Stimulated activated CD4-positive, alpha-beta T cell treated with anti-CD3 and anti-CD28 coated beads, Interleukin-1b, Interleukin-23, amount 100 ng/mL, for 48 hours (primary cell): ENCODE measurements around the gene ZSWIM2.
"Not testable (repeated sequence)": the region's sequence is repeated elsewhere in the genome, so short reads cannot be mapped to it uniquely, and the experiment has no call there.

Source experiments
- DNase-seq: peaks from one replicate; pipeline ENCODE4 v3.0.0-alpha.2; 2020

ZSWIM2 gene

GRCh38 chr2:186848873-186849578 is at the start of gene ZSWIM2:
ZSWIM2 (minus strand) TSS chr2:186849170; CDS start chr2:186849130, 40 bp downstream.
- DNase-seq, result peak; percentile 39

GRCh38 chr2:186896220-186896619 is 47.2 kb upstream of the ZSWIM2 start:
- DNase-seq, result not testable (repeated sequence)

- DNase-seq, result no peak
Measured at GRCh38 chr2:186895451-186895850, 46.5 kb upstream of the ZSWIM2 start.

GRCh38 chr2:186894478-186894877 is 45.5 kb upstream of the ZSWIM2 start:
- no peak for DNase-seq

- no peak for DNase-seq
Measured at GRCh38 chr2:186892821-186893220, 43.9 kb upstream of the ZSWIM2 start.

- no peak for DNase-seq
Measured at GRCh38 chr2:186891185-186891621, 42.2 kb upstream of the ZSWIM2 start.

GRCh38 chr2:186889101-186889879 is 40.3 kb upstream of the ZSWIM2 start:
- DNase-seq, result no peak

- DNase-seq, result no peak
Measured at GRCh38 chr2:186887107-186888090, 38.4 kb upstream of the ZSWIM2 start.

- DNase-seq, result no peak
Measured at GRCh38 chr2:186884587-186884986, 35.6 kb upstream of the ZSWIM2 start.

- DNase-seq, result no peak
Measured at GRCh38 chr2:186883666-186884065, 34.7 kb upstream of the ZSWIM2 start.

GRCh38 chr2:186882511-186883071 is 33.6 kb upstream of the ZSWIM2 start:
- DNase-seq, result no peak

GRCh38 chr2:186881660-186882059 is 32.7 kb upstream of the ZSWIM2 start:
- no peak for DNase-seq

- DNase-seq, result no peak
Measured at GRCh38 chr2:186879312-186879711, 30.3 kb upstream of the ZSWIM2 start.

- DNase-seq, result no peak
Measured at GRCh38 chr2:186874713-186875112, 25.7 kb upstream of the ZSWIM2 start.

- DNase-seq, result no peak
Measured at GRCh38 chr2:186871881-186872280, 22.9 kb upstream of the ZSWIM2 start.

- DNase-seq, result no peak
Measured at GRCh38 chr2:186868344-186868743, 19.4 kb upstream of the ZSWIM2 start.

- DNase-seq, result no peak
Measured at GRCh38 chr2:186862869-186863709, 14.1 kb upstream of the ZSWIM2 start.

GRCh38 chr2:186855216-186855615 is 6.2 kb upstream of the ZSWIM2 start:
- DNase-seq, result no peak

- no peak for DNase-seq
Measured at GRCh38 chr2:186853951-186854350, 5.0 kb upstream of the ZSWIM2 start.

GRCh38 chr2:186852508-186852907 is 3.5 kb upstream of the ZSWIM2 start:
- no peak for DNase-seq

- DNase-seq, result no peak
Measured at GRCh38 chr2:186842373-186842772, 6.6 kb downstream of the ZSWIM2 start.

GRCh38 chr2:186841940-186842339 is 7.0 kb downstream of the ZSWIM2 start:
- no peak for DNase-seq
